Activated CD8-positive, alpha-beta memory T cell treated with anti-CD3 and anti-CD28 coated beads for 48 hours (primary cell): ENCODE results near the gene VWCE.

Source experiments
- DNase-seq, 3 experiments: peaks; one replicate each; pipeline ENCODE4 v3.0.0-alpha.2; 2020; ENCODE audit warnings: low read depth in 2 of 3, low spot score in 2 of 3

VWCE gene

GRCh38 chr11:61328351-61328750 lies 33.2 kb upstream of the VWCE start:
- no peak for DNase-seq

DNA sequence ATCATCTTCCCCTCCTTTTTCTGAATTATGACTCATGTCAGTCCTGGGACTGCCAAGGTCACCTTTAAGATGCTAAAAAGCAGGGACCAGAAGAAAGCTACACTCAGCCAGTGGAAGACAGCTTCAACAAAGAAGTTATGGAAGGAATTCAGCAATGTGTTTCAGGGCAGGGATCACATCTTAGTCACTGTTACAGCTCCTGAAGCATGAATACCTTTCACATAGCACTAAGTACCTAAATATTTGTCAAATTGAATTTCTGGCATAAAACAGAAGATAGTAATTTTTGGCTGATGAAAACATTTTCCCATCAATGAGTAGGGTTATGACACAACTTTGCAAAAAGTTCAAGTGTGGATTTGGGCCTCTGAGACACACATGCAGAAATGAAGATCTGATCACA lies 32.6 kb upstream of the VWCE start:
- no peak for DNase-seq

- no peak for DNase-seq
Observed at GRCh38 chr11:61325649-61326414, 30.7 kb upstream of the VWCE start.

DNA sequence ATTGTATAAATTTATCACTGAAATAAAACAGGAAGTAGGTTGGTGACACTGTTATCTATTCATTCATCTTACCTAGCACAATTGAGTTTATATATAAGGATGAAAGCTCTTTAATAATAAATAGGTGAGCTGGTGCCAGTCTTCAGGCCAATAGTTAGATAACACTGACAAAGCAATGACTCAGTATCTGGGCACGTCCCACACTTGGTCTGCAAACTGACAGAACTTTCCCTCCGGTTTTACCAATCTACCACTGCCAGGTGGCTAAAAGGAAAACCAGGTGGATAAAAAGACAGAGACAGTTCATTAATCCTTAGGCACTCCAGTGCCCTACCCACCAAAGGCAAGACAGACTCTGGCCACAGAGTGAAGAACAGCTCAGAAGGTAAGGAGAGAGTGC lies 20.1 kb upstream of the VWCE start:
- DNase-seq, result no peak

- no peak for DNase-seq
Observed at GRCh38 chr11:61310749-61311148, 15.6 kb upstream of the VWCE start.

DNA sequence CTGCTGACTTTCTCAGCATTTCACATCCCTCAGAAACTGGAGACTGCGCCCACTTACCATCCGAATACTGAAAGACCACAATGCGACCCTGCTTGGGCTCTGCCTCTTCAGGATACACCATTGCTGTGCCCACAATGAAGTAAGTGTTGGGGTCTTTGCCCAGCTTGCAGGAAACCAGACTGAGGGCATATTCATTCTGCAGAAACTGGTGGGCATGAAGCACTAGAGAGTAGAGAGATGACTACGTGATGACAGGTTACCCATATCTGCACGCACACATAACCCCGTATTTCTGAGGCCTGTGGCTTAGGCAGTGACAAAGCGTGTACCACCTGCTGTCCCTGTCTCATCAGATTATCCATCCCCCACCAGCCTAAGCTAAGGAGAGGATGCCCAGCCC lies 14.6 kb upstream of the VWCE start:
- peak in 1 of 3 experiments; percentile 19 for DNase-seq

DNA sequence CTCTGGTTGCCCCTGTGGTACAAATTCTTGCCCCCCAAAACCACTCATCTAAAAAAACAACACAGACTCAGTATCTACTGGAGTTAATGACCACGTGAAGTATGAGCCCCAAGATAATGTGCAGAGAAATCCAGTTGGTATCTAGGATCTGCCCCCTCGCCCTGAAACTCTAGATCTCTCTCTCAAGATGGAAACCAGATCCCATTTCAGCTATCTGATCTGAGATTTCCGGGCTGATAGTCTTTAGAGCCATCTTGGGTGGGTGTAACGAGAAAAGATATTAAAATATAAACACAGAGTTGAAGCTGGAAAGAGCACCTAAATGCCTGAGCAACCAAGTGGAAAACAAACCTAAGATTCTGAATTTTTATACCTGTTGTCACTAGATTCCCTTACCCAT lies 14.0 kb upstream of the VWCE start:
- no peak for DNase-seq

DNA sequence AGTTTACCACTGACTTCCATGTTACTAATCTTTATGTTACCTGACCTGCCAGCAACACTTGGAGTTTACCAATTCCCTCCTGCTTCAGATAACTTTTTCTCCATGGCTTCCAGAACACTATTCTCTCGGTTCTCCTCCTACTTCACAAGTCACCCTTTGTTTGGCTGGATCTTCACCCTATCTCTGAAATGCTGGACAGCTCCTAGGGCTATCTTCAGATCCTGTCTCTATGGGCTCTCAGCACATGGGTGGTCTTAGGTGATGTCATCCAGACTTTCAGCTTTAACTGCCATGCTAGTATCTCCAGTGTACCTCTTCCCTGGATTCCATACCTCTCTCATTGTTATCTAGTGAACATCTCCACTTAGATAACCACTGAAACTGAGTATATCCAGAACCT lies 12.2 kb upstream of the VWCE start:
- no peak for DNase-seq

DNA sequence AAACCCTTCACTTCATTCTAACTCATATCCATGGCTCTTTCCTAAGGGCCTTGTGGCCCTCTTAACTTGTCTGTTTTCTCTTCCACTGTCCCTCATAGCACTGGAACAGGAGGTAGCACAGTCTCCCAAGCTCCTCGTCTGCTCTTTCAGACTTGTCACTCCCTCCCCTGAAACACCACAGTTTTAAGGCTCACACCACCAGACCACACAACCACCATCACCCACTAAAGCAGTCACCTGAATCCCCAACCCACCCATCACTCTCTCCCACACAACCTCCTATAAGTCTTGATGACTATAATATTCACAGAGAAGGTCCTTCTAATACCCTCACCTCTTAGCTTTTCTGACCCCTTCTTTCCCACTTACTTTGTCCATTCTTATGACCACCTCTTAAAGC lies 11.1 kb upstream of the VWCE start:
- DNase-seq, result no peak

DNA sequence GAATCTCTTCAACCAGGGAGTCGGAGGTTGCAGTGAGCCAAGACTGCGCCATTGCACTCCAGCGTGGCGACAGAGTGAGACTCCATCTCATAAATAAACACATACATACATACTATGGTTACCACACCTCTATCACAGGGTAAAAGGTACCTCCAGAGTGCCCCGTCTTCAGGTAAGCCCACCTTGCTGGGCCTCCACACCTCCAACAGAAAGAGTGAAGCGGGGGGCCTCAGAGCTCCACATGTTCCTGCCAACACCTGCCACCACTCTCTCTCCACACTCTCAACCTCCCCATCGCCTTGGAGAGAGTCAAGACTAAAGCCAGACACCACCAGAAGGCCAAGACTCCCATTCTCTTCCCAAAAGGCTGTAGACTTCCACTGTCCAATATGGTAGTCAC lies 10.3 kb upstream of the VWCE start:
- DNase-seq, result no peak

- DNase-seq, result no peak
Observed at GRCh38 chr11:61303725-61304124, 8.6 kb upstream of the VWCE start.

- no peak for DNase-seq
Observed at GRCh38 chr11:61302550-61302949, 7.4 kb upstream of the VWCE start.

DNA sequence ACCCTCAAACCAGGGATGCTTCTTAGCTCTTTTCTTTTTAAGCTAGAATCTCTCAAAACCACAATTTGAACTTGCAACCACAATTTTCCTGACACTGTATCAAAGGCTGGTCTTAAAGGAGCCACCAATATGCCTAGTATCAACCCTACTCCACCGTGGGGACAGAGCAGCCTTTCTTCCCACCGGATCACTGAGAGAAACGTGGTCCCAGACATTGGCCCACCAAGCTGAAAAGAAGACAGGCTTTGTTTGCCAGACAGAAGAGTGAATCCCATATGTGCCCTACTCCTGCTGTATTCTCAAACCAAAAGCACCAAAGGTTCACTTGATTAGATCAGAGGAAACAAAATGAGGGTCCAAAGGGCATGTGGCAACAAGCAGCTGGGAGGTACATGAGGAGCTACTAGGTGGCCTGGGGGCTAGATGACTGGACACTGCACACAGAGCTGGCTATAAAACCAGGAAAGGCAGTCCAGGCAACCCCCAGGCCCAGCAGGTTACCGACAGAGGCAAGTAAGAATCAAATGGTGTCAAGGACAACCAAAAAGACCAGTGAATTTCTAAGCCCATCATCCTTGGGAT lies 3.6 kb upstream of the VWCE start:
- no peak for DNase-seq

DNA sequence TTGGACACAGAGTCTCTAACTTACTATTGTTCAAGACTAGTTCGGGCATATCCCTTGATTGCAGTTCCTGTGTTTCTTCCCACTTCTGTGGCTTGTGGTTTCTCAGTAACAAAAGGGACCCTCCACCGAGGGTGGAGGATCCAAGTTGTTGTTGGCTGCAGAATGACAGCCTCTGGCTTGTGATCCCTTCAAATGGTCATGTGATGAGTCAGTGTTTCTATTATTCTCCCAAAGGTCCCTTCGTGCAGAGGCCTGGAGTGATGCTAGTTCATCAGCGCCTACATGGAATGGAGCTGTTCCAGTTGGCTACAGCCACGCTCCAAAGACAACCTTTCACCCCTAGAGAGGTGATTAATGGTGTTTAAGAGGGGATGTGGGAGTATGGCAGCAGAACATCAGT lies 2.6 kb upstream of the VWCE start:
- DNase-seq, result no peak

DNA sequence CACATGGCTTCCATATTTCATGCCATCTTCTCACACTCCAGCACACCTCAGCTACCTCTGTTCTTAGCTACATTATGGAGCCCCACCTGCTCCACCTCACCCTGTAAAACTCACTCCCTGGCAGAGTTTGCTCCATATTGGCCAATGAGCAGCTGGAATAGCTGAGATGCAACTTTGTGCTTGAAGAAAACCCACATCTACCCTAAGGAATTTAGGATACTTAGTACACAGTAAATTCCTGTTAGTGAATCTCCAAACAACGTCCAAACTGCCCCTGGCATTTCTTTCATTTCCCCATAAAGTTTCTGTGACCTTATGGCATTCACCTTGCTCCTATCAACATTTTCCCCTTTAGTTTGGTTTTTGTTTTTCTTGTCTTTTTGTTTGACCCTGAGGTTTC lies 2.2 kb upstream of the VWCE start:
- no peak for DNase-seq

GRCh38 chr11:61295596-61295926 lies 445 bp upstream of the VWCE start:
- DNase-seq, result peak in 1 of 3 experiments; percentile 15

GRCh38 chr11:61293867-61294716 lies 1.0 kb downstream of the VWCE start:
- peak; percentile 31 to 58 (median 39) for DNase-seq

GRCh38 chr11:61292356-61292755 lies 2.8 kb downstream of the VWCE start:
- DNase-seq, result no peak

DNA sequence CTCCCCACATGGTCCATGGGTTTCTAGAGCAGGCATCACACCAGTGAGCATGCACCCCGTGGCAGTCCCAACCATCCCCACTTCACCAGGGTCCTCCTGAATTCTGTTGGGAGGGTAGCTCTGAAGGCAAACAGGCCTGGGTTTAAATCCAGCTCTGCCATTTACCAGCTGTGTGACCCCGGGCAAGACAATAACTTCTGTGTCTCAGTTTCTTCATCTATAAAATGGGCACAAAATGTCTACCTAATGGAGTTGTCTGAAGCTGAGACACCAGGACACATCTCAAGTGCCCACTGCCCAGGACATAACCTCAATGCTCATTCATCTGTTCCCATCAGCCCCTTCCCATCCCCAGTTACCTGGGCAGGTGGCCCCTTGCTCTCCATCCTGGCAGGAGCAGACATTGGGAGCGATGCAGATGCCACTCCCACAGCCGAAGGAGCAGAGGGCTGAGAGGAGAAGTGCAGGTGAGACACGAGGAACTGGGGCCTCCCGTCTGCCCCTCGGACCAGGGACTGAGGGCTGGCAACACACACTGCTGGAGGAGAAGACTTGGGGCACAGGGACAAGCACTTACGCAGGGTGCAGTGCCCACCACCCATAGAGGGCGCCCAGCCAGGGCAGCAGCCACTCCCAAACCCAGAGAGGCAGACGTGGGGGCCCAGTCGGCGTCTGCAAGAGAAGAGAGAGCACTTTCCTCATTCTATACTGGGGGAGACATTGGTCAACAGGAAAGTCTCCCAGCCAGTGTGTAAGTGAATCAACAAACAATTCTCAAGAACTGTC lies 4.0 kb downstream of the VWCE start:
- no peak for DNase-seq

GRCh38 chr11:61287338-61287977 lies 7.7 kb downstream of the VWCE start:
- no peak for DNase-seq

- no peak for DNase-seq
Observed at GRCh38 chr11:61283613-61284012, 11.5 kb downstream of the VWCE start.
